ENCODE measurements around the gene ROCK2. TPM values are rescaled to one million over a fixed set of nuclear protein-coding genes. Genes with fewer than 3 reads are reported as not detected.

Gene ROCK2
- total and polyA plus RNA-seq, 7 donors, result 15.2 to 74.8 (median 43.5) TPM

GRCh38 chr2:11159574-11160170 is 184.8 kb downstream of the ROCK2 start:
- no peaks in the 10 kb centered on the region for H3K27me3 ChIP-seq
- H3K4me3 ChIP-seq, result no peak overlapping the region
- intact Hi-C loops (cut with DNase I), result loop anchor here (5.0 kb wide), 1 partner anchor 183 kb away; the partner anchor contains the start of gene ROCK2
- H3K9me3 ChIP-seq, result no peaks in the 10 kb centered on the region
- H3K27ac ChIP-seq, result no peak overlapping the region
- no peak for TF ChIP-seq CTCF (IDR thresholded peaks at IDR 0.05)
- TF ChIP-seq POLR2AphosphoS5 (IDR thresholded peaks at IDR 0.05), result no peak
- no peak for TF ChIP-seq POLR2A (IDR thresholded peaks at IDR 0.05)
- TF ChIP-seq EP300 (IDR thresholded peaks at IDR 0.05), result no peak
- DNase-seq, result no peak
- WGBS, 2 donors, result 96% methylated on average over 14 of the region's 14 CpGs
- peaks cover 0 to 17% (median 14%) of the 10 kb centered on the region in 4 donors for H3K4me1 ChIP-seq
- peaks cover 0 to 8% (median 0%) of the 10 kb centered on the region in 4 donors for H3K36me3 ChIP-seq

GRCh38 chr2:11158916-11159573 is 185.4 kb downstream of the ROCK2 start:
- 81 to 88% methylated on average over 14 of the region's 14 CpGs for WGBS, 2 donors
- H3K27ac ChIP-seq, result no peak overlapping the region
- intact Hi-C loops (cut with DNase I), result loop anchor here (5.0 kb wide), 1 partner anchor 183 kb away; the partner anchor contains the start of gene ROCK2

GRCh38 chr2:11157731-11158130 is 186.7 kb downstream of the ROCK2 start:
- DNase-seq, result no peak
- H3K36me3 ChIP-seq, result peaks cover 0 to 8% (median 0%) of the 10 kb centered on the region in 4 donors
- no peaks in the 10 kb centered on the region for H3K27me3 ChIP-seq
- no peaks in the 10 kb centered on the region for H3K9me3 ChIP-seq
- H3K4me3 ChIP-seq, result no peak overlapping the region
- intact Hi-C loops (cut with DNase I), result loop anchor here (5.0 kb wide), 1 partner anchor 185 kb away; the partner anchor contains the start of gene ROCK2
- H3K4me1 ChIP-seq, result peaks cover 0 to 24% (median 19%) of the 10 kb centered on the region in 4 donors
- TF ChIP-seq POLR2AphosphoS5 (IDR thresholded peaks at IDR 0.05) (no peak), CTCF (IDR thresholded peaks at IDR 0.05) (no peak), EP300 (IDR thresholded peaks at IDR 0.05) (no peak)
- WGBS, 2 donors, result 85 to 91% methylated on average over 4 of the region's 4 CpGs
- no peak overlapping the region for H3K27ac ChIP-seq

More at GRCh38 chr2:11158916-11159573, 185.4 kb downstream of the ROCK2 start:
- Histone ChIP-seq H3K4me1 (peaks cover 0 to 23% (median 19%) of the 10 kb centered on the region in 4 donors), H3K27me3 (no peaks in the 10 kb centered on the region), H3K9me3 (no peaks in the 10 kb centered on the region), H3K36me3 (peaks cover 0 to 8% (median 0%) of the 10 kb centered on the region in 4 donors), H3K4me3 (no peak overlapping the region)
- TF ChIP-seq CTCF (IDR thresholded peaks at IDR 0.05), result no peak
- TF ChIP-seq POLR2A (IDR thresholded peaks at IDR 0.05), result no peak
- no peak for TF ChIP-seq EP300 (IDR thresholded peaks at IDR 0.05)
- no peak for TF ChIP-seq POLR2AphosphoS5 (IDR thresholded peaks at IDR 0.05)
- no peak for DNase-seq

GRCh38 chr2:11157296-11157695 is 187.1 kb downstream of the ROCK2 start:
- TF ChIP-seq POLR2AphosphoS5 (IDR thresholded peaks at IDR 0.05), result no peak
- TF ChIP-seq CTCF (IDR thresholded peaks at IDR 0.05), result no peak
- no peak for TF ChIP-seq EP300 (IDR thresholded peaks at IDR 0.05)
- TF ChIP-seq POLR2A (IDR thresholded peaks at IDR 0.05), result no peak
- WGBS, 2 donors, result 89 to 93% methylated on average over 6 of the region's 6 CpGs
- H3K27me3 ChIP-seq, result no peaks in the 10 kb centered on the region
- H3K27ac ChIP-seq, result no peak overlapping the region
- no peaks in the 10 kb centered on the region for H3K9me3 ChIP-seq
- H3K4me1 ChIP-seq, result peaks cover 0 to 24% (median 19%) of the 10 kb centered on the region in 4 donors
- peaks cover 0 to 8% (median 0%) of the 10 kb centered on the region in 4 donors for H3K36me3 ChIP-seq
- no peak for DNase-seq
- intact Hi-C loops (cut with DNase I), result loop anchor here (5.0 kb wide), 1 partner anchor 185 kb away; the partner anchor contains the start of gene ROCK2
- no peak overlapping the region for H3K4me3 ChIP-seq

All from sigmoid colon (tissue), 7 donors.